HUDEP-2 (cell line): ENCODE data around the gene STK35.
A peak's percentile ranks its signal among the peaks of the same experiment; 100 is the strongest.

Source experiments
- DNase-seq, 76 experiments: peaks; one replicate each; lab custom pipeline; 2025; ENCODE audit not compliant: unreplicated experiment in 76 of 76; lab: John Stamatoyannopoulos, UW

STK35 gene

GRCh38 chr20:2103461-2104153 is 2.0 kb downstream of the STK35 start:
- peak in 1 of 76 experiments; percentile 19 for DNase-seq

DNA sequence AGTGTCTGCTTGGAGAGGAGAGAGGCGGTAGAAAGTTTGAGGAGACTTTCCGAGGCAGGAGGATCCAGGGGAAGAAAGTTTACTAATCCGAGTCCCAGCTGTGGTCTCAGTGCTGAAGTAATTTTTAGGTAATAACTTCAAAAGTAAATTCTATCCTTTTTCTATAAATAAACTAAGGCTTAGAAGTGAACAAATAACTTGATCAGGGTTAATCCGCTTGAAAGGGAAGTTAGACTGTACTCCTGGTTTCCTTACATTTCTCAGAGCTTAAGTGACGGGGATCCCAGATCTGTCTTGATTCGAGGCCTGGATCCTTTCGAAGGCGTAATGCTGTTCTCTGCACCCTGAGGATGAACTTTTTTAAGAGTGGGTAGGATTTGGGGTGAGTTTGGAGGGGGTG is 2.6 kb downstream of the STK35 start:
- no peak for DNase-seq

DNA sequence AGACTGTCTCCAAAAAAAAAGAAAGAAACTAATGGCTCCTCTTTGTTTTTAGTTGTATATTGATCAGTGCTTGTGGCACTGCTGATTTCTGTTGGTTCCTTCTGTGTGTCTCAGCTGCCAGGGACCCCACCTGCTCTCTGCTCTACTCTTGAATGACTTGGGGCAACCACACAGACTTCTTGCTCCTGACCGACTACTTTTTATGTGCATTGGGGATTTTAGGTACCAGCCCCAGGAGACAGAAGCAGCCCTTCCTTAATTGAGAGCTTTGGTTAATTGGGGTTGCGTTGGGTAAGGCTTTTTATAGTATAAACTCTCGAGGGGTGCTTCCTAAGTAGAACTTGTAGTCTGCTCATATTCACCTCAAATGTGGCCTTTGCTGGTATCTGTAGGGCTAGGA is 6.9 kb downstream of the STK35 start:
- DNase-seq = no peak

DNA sequence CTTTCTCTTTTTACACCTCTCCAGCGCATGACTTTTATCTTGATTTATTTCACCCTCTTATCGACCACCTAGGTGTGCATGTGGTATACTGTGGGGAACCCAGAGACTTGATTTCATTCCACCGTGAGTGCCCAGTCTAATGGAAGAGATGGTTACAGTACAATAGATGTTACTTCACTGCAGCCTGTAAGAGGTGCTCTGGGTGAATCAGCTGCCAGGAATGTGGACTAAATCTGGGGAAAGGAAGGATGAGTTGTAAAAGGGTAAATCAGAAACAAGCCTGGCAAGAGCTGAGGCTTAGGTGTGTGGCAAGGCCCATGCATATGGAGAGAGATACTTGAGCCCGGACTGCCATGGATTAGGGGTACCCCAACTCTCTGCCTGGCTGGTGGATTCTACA is 7.4 kb downstream of the STK35 start:
- no peak for DNase-seq

DNA sequence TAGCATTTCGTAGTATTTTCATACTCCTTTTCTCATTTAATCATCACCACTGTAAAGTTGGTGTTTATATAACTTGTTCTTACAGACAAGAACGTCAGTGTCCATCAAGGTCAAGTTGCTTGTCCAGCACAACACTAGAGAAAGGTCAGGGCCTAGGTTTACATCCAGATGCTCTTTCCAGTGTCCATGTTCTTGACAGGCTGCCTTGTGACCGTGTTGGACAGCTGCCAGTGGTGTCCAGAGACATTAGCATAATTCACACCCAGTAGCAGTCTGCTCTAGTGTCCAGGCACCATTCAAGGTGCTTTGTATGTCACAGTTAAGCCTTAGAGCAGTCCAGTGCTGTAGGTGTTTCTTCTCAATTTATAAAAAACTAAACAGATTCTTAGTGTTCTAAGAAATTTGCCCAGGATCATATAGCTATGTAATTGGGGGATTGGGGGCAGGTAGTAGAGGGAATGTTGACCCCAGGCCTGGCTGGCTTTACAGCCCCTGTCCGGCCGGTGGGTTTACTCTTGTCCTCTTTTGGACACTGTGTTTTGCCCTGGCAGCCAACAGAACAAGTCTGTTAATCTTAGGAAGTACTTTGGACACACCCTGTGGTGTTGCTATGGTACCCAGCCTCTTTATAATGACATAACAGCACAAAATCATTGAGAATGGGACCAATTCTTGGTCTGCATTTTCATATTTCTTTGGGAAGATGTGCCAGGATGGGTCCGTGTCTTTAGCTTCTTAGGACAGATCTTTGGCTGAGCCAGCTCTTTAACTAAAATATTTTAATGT is 8.0 kb downstream of the STK35 start:
- peak in 22 of 76 experiments; percentile 2 to 34 (median 16) for DNase-seq

- DNase-seq = no peak
These were observed 11.3 kb downstream of the STK35 start for GRCh38 chr20:2112910-2113309.

DNA sequence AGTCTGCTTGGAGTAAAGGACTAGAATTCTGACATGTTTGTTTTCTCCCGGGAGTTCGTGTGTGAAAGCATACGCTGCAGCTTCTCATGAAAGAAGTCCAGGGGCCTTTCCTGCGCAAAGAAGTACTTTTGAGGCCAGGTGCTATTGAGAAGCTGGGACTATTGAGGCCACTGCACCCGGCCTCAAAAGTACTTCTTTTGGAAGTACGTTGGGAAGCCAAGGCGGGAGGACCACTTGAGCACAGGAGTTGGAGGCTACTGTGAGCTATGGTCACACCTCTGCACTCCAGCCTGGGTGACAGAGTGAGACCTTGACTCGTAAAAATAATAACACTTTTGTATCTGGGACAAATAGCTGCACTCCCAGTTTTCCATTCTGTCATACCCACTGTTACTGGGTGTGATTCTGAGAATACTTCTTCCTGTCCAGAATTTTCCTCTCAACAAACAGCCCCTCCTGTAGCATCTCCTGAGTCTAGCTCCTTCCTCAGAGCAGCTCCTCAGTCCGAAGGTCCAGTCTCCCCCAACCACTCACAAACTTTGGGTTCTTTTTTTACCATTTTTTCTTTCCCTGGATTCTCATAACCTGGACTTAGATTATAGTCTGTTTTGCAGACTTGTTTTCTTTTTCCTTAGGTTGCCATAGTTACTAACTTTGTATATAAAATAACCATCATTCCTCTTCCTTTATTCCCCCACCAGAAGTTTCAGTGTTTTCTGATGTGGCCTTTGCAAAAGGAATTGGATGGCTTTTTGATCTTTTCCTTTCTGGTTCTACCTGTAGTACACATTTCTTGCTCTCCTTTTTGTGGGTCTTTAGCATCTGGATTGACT is 12.7 kb downstream of the STK35 start:
- no peak for DNase-seq

DNA sequence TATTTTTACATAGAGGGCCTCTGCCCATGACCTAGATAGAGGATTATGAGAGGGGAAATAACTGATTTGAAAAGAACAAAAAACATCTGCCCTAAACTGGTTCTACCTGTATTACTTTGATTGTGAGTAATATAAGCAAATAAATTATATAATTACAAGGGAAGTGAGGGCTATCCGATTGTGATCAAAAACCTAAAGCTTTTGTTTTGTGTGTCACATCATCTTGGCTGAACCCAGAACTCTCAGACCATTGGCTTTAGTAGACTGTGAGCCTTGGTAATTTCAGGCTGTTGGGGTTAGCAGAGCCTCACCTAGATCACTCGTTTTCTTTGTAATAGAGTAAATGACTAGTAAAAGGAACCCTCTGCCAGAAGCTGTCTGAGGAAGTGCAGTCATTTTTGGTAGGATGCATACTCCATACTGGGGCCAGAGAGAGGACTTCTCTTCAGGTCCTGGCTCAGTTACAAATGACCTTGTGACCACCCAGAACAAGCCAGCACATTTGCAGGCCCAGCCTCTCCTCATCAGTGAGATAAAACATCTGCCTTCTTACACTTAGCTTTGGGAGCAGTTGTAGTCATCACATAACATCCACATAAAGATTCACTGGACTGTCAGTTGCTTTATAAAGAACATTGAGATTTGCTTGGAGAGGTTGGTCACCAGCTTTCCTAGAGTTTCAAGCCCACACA is 13.5 kb downstream of the STK35 start:
- peak in 18 of 76 experiments; percentile 4 to 25 (median 11) for DNase-seq

DNA sequence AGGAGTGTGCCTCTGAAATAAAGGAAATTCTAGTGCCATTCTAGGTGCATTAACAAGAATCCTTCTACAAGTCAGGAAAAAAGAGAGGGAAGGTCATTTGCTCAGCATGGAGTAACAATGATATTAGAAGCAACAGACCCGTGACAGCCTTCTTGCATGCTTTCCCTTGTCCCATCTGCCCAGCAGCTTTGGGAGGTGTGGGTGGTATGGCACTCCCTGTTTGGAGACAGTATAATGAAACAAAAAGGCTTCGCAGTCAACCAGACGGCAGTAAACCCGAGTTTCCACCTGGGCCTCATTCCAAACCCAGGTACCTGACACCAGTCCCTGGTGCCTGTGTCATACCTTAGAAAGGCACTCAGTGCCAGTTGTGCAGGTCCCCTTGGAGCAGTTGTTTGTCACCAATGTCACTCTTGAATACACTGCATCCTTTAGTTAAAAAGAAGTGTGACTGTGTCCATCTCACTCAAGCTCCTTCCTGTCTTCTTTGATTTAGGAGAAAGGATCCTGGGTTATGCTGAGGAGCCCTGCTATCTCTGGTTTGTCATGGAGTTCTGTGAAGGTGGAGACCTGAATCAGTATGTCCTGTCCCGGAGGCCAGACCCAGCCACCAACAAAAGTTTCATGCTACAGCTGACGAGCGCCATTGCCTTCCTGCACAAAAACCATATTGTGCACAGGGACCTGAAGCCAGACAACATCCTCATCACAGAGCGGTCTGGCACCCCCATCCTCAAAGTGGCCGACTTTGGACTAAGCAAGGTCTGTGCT is 14.7 kb downstream of the STK35 start:
- no peak for DNase-seq

- DNase-seq = peak in 14 of 76 experiments; percentile 2 to 48 (median 20)
These were observed 17.2 kb downstream of the STK35 start for GRCh38 chr20:2118783-2119182.

DNA sequence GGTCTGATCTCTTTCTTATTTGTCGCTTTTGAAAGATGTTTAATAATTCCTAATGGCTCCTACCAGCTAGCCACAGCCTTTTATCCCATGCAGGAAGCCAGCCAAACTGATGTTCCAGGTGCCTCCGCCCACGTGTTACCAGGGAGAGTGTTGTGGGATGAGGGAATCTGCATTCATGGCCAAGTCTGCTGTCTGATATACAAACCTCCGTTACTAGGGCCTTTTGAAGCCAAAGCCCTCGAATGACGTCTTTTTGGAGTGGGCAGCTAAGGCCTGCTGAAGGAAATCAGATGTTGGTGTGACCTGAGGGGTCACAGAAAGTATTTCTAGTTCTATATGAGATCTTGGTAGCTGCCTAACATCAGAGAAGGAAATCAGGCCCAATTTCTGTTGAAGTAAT is 21.3 kb downstream of the STK35 start:
- DNase-seq = no peak

- no peak for DNase-seq
These were observed 22.1 kb downstream of the STK35 start for GRCh38 chr20:2123720-2124119.

- DNase-seq = no peak
These were observed 23.1 kb downstream of the STK35 start for GRCh38 chr20:2124564-2125213.

- DNase-seq = no peak
These were observed 24.0 kb downstream of the STK35 start for GRCh38 chr20:2125474-2126112.

DNA sequence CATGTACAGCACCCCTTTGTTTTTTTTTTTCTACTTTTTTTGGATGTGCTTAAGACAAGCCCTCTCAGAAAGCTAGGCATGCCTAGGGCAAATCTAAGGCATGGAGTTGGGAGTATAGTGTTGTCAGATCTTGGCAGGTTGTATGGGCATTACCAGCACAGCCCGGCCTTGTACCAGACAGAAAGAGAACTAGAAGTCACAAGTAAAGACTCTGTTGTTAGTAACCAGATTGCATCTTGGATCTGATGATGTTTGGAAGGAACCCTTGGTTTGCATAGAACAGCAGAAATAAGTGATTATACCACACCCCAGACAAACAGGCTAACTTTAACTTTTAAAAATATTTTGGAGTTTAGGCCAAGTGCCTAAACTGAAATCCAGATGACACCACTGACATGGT is 25.6 kb downstream of the STK35 start:
- no peak for DNase-seq

- no peak for DNase-seq
These were observed 26.9 kb downstream of the STK35 start for GRCh38 chr20:2128542-2128941.

DNA sequence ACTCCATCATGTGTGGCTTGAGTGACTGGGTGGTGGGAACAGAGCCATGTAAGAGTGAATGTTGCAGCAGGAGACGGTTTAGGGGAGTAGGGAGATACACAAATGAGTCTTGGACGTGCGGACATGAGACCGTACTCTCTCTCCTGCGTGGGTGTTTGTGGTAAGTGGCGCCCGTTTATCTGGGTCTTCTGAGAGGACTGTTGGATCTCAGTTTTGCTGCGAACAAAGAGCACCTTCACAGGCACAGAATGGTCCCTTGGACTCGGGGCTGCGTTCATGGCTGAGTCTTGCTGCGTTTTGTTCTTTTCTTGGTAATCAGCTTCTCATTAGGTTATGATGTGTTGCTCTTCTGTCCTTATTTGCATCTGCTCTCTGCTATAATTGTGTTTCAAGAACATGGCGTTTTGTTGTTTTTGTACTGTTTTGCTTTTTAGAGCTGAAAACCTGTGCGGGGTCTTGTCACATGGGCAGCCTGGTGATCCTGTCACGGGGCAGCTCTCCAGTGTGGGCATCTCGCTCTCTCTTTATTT is 28.5 kb downstream of the STK35 start:
- DNase-seq = peak in 1 of 76 experiments; percentile 1

- DNase-seq = no peak
These were observed 29.1 kb downstream of the STK35 start for GRCh38 chr20:2130683-2131082.

DNA sequence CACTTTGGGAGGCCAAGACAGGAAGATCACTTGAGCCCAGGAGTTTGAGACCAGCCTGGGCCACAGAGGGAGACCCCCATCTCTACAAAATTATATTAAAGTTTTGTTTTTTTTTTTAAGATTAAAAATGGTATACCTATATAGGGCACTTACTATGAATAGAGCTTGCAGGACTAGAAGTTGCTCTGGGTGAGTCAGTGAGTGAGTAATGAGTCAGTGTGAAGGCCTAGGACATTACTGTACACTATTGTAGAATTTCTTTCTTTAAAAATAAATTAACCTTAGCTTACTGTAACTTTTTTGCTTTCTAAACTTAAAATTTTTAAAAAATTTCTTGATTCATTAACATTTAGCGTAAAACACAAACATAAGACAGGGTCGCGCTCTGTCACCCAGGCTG is 29.7 kb downstream of the STK35 start:
- no peak for DNase-seq
